Activated T-cell treated with anti-CD3 and anti-CD28 coated beads for 4 hours (primary cell): Measurements from ENCODE around the gene EFNA4.
"Not testable (repeated sequence)": the region's sequence is repeated elsewhere in the genome, so short reads cannot be mapped to it uniquely, and the experiment has no call there.

Experiments
- DNase-seq: peaks from one replicate; pipeline ENCODE4 v3.0.0-alpha.2; 2020

EFNA4 gene

GRCh38 chr1:155091071-155092051, 27.8 kb downstream of the EFNA4 start:
- DNase-seq: peak; percentile 81

GRCh38 chr1:155092131-155092530, 28.6 kb downstream of the EFNA4 start:
- no peak for DNase-seq

GRCh38 chr1:155092641-155093040, 29.1 kb downstream of the EFNA4 start:
- DNase-seq: no peak

GRCh38 chr1:155093911-155094621, 30.5 kb downstream of the EFNA4 start:
- no peak for DNase-seq

- DNase-seq: no peak
Observed at GRCh38 chr1:155094622-155094948, 31.0 kb downstream of the EFNA4 start.

GRCh38 chr1:155099331-155099730, 35.8 kb downstream of the EFNA4 start:
- DNase-seq: no peak

- DNase-seq: no peak
Observed at GRCh38 chr1:155103325-155103724, 39.8 kb downstream of the EFNA4 start.

GRCh38 chr1:155104605-155105534, 41.3 kb downstream of the EFNA4 start:
- no peak for DNase-seq

- no peak for DNase-seq
Observed at GRCh38 chr1:155105604-155106011, 42.1 kb downstream of the EFNA4 start.

GRCh38 chr1:155106862-155107261, 43.3 kb downstream of the EFNA4 start:
- no peak for DNase-seq

- no peak for DNase-seq
Observed at GRCh38 chr1:155107309-155108264, 44.0 kb downstream of the EFNA4 start.

- no peak for DNase-seq
Observed at GRCh38 chr1:155108296-155108695, 44.8 kb downstream of the EFNA4 start.

GRCh38 chr1:155110381-155110780, 46.8 kb downstream of the EFNA4 start:
- DNase-seq: no peak

GRCh38 chr1:155110826-155111225, 47.3 kb downstream of the EFNA4 start:
- no peak for DNase-seq

GRCh38 chr1:155113450-155113980, 50.0 kb downstream of the EFNA4 start:
- no peak for DNase-seq

GRCh38 chr1:155116113-155116764, 52.7 kb downstream of the EFNA4 start:
- DNase-seq: no peak

- no peak for DNase-seq
Observed at GRCh38 chr1:155117610-155118009, 54.1 kb downstream of the EFNA4 start.

GRCh38 chr1:155118090-155118489, 54.5 kb downstream of the EFNA4 start:
- DNase-seq: not testable (repeated sequence)
